CD4-positive, CD25-positive, alpha-beta regulatory T cell (primary cell): ENCODE measurements around the gene STK24. TPM values are rescaled to one million over a fixed set of nuclear protein-coding genes. Genes with fewer than 3 reads are reported as not detected.

Experiments
- ATAC-seq, 2 donors: fragments of 150-1000 bp; cut with Tn5 transposase; one replicate each; pipeline ENCODE4 v1.10.0; 2021; ENCODE audit warnings: low read depth in 2 of 2, moderate number of reproducible peaks in 2 of 2, moderate library complexity in 1 of 2
- DNase-seq, 3 donors: peaks; one replicate each; pipeline versions ENCODE4 v3.0.0 to v3.0.0-alpha.2; 2012 to 2022; ENCODE audit warnings: mixed read lengths in 1 of 3
- H3K27ac ChIP-seq: one replicate; pipeline ENCODE4 v1.7.0; 2013; ENCODE audit warnings: mild to moderate bottlenecking, low read length; ENCODE audit not compliant: insufficient read depth, poor library complexity, severe bottlenecking
- H3K27me3 ChIP-seq: one replicate; pipeline ENCODE4 v1.7.0; 2013; ENCODE audit warnings: low read length; ENCODE audit not compliant: control insufficient read depth, insufficient read depth
- H3K36me3 ChIP-seq: one replicate; pipeline ENCODE4 v1.7.0; 2013; ENCODE audit warnings: mild to moderate bottlenecking, low read length, moderate library complexity; ENCODE audit not compliant: control insufficient read depth, insufficient read depth
- H3K4me1 ChIP-seq: 2 replicates; pipeline ENCODE4 v1.7.0; 2013; ENCODE audit warnings: mild to moderate bottlenecking, low read length; ENCODE audit not compliant: insufficient read depth, control insufficient read depth, poor library complexity, severe bottlenecking
- H3K4me3 ChIP-seq: one replicate; pipeline ENCODE4 v1.7.0; 2013; ENCODE audit warnings: low read depth, mild to moderate bottlenecking, low read length, moderate library complexity
- H3K9me3 ChIP-seq, 2 experiments: 1 replicate in 1 of 2; 2 replicates in 1 of 2; pipeline ENCODE4 v1.7.0; 2013; ENCODE audit warnings: low read length in 2 of 2, mild to moderate bottlenecking in 1 of 2, moderate library complexity in 1 of 2; ENCODE audit not compliant: control insufficient read depth in 2 of 2
- H3K27ac Mint-ChIP-seq, 3 donors: one replicate each; pipeline ENCODE4 v1.8.0; 2020 to 2022; ENCODE audit warnings: mild to moderate bottlenecking in 3 of 3, mixed read lengths in 3 of 3, moderate library complexity in 2 of 3
- H3K27me3 Mint-ChIP-seq: one replicate; pipeline ENCODE4 v1.8.0; 2022; ENCODE audit warnings: mild to moderate bottlenecking, mixed read lengths
- H3K36me3 Mint-ChIP-seq: one replicate; pipeline ENCODE4 v1.8.0; 2020; ENCODE audit warnings: mixed read lengths
- H3K4me1 Mint-ChIP-seq, 4 donors: one replicate each; pipeline ENCODE4 v1.8.0; 2020 to 2022; ENCODE audit warnings: mixed read lengths in 4 of 4, mild to moderate bottlenecking in 1 of 4
- H3K4me3 Mint-ChIP-seq, 4 donors: one replicate each; pipeline ENCODE4 v1.8.0; 2020 to 2022; ENCODE audit warnings: mild to moderate bottlenecking in 4 of 4, mixed read lengths in 4 of 4, moderate library complexity in 3 of 4
- H3K9me3 Mint-ChIP-seq, 7 donors: one replicate each; pipeline ENCODE4 v1.8.0; 2020 to 2022; ENCODE audit warnings: mixed read lengths in 7 of 7, mild to moderate bottlenecking in 3 of 7, moderate library complexity in 2 of 7
- polyA plus RNA-seq, 4 donors: library from polyadenylated mRNA; unstranded; fragments of 300-500 nt; fragmentation: Illumina TruSeq; gene quantifications; one replicate each; pipeline ENCODE4 v1.2.3, GENCODE V29; 2021
- total RNA-seq: library from RNA; stranded (reverse); gene quantifications from one replicate; pipeline ENCODE4 v1.2.3, GENCODE V29; 2022

The STK24 gene
- total and polyA plus RNA-seq, 5 donors from 2014 or later: 26.7 to 141 (median 54.1) TPM

GRCh38 chr13:98484289-98485219 lies 92.4 kb downstream of the STK24 start:
- Histone ChIP-seq H3K4me1 (peaks cover 76% of the 10 kb centered on the region), H3K27me3 (no peaks in the 10 kb centered on the region), H3K27ac (peak overlapping the region; percentile 57), H3K9me3 (no peaks in the 10 kb centered on the region), H3K36me3 (peaks cover 25% of the 10 kb centered on the region), H3K4me3 (peak overlapping the region; percentile 31)
- H3K9me3 Mint-ChIP-seq: no peaks in the 10 kb centered on the region
- peak overlapping the region; percentile 81 to 92 (median 90) for H3K27ac Mint-ChIP-seq
- no peaks in the 10 kb centered on the region for H3K27me3 Mint-ChIP-seq
- peaks cover 10% of the 10 kb centered on the region for H3K36me3 Mint-ChIP-seq
- peaks cover 41 to 86% (median 60%) of the 10 kb centered on the region in 4 donors for H3K4me1 Mint-ChIP-seq
- peak; percentile 64 to 72 for ATAC-seq
- peak overlapping the region; percentile 44 to 71 (median 71) for H3K4me3 Mint-ChIP-seq
- DNase-seq: peak; percentile 7 to 53 (median 42)

DNA sequence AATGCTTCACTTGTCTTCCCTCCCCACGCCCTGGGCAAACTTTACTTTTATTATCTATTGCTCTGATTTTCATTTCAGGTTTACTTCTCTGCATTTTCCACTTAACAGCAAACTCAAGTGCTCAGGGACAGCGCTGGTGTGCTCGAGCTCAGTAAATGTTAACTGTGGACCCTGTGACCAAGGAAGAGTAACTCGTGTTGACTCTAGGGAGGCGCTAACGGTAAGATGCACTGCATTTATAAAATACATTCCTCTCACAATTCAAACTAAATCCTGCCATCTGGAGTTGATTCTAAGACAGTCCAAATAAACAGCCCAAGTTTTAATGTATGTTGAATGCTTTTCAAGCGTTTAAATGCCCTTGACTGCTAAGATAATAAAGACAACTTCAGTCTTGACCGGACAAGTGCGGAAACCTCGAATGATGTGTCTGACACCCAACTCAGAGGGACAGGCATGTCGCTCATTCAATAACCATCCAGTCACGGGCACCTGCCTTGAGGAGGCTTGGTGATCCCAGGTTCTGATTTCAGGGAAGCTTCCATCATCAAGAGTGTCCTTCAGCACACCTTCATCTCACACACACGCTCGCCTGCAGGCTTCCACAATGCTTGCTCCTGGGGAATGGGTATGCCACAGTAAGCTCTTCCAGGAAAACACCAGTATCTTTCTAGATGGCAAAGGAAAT lies 93.2 kb downstream of the STK24 start:
- H3K27me3 ChIP-seq: no peaks in the 10 kb centered on the region
- H3K9me3 ChIP-seq: no peaks in the 10 kb centered on the region
- Mint-ChIP-seq H3K27ac (peak overlapping the region; percentile 18 to 92 (median 81)), H3K27me3 (no peaks in the 10 kb centered on the region), H3K4me1 (peaks cover 40 to 86% (median 62%) of the 10 kb centered on the region in 4 donors), H3K36me3 (peaks cover 10% of the 10 kb centered on the region), H3K4me3 (no peak overlapping the region), H3K9me3 (no peaks in the 10 kb centered on the region)
- no peak overlapping the region for H3K4me3 ChIP-seq
- no peak for ATAC-seq
- DNase-seq: no peak
- H3K27ac ChIP-seq: no peak overlapping the region
- H3K36me3 ChIP-seq: peaks cover 20% of the 10 kb centered on the region
- peaks cover 79% of the 10 kb centered on the region for H3K4me1 ChIP-seq

DNA sequence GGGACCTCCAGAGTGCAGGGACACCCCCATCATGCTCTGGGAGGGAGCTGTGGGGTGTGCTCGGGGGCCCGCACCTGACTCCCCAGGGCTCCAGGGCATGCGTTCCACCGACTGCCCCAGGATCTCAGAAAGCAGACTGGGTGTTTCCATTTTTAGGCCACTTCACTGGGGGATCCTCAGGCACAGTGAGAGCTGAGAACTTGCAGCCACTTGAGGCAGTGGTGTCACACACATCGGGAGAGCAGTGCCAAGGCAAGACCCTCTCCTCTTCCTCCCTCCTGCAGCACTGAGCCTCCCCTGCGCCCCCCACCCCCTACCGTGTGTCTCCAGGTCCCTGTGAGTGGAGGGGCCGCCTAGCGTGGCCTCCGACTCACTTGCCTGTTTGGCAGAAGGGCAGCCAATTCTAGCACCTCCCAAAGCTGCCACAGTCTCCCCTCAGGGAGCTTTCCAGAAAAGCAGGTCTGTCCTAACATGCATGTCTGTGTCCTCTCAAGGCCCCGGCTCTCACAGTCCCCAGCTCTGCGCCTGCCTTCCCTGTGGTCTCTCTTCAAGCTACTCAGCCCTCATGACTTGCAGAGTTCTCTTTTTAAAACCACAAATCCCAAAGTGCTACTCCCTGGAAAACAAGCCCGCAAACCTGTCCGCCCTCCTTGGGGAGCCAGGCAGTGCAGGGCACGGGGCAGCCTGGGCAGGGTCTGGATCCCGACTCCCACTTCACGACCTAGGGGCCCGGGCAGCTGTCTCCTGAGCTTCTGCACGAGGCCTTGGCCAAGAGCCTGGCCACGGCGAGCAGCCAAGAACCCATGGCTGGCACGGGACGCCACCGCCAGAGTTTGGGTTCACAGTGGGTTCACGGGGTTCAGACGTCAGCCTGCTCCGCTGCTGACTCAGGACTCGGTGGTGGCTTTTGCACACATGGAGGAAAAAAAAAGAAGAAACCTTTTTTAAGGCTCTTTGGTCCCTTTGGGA lies 94.1 kb downstream of the STK24 start:
- ATAC-seq (no peak), DNase-seq (no peak)
- Histone ChIP-seq H3K27me3 (no peaks in the 10 kb centered on the region), H3K36me3 (peaks cover 20% of the 10 kb centered on the region), H3K4me3 (no peak overlapping the region), H3K9me3 (no peaks in the 10 kb centered on the region), H3K27ac (peak overlapping the region; percentile 29), H3K4me1 (peaks cover 84% of the 10 kb centered on the region)
- Mint-ChIP-seq H3K9me3 (no peaks in the 10 kb centered on the region), H3K4me3 (peak overlapping the region in 1 of 4 donors; percentile 68), H3K4me1 (peaks cover 34 to 87% (median 63%) of the 10 kb centered on the region in 4 donors), H3K27ac (peak overlapping the region in 1 of 3 donors; percentile 75), H3K36me3 (peaks cover 16% of the 10 kb centered on the region), H3K27me3 (no peaks in the 10 kb centered on the region)

GRCh38 chr13:98480915-98481877 lies 95.7 kb downstream of the STK24 start:
- H3K36me3 ChIP-seq: peaks cover 20% of the 10 kb centered on the region
- peak overlapping the region; percentile 29 for H3K27ac ChIP-seq
- H3K4me1 ChIP-seq: peaks cover 87% of the 10 kb centered on the region
- Mint-ChIP-seq H3K36me3 (peaks cover 19% of the 10 kb centered on the region), H3K27ac (peak overlapping the region; percentile 33 to 64 (median 47)), H3K9me3 (no peaks in the 10 kb centered on the region), H3K4me1 (peaks cover 36 to 87% (median 65%) of the 10 kb centered on the region in 4 donors), H3K27me3 (no peaks in the 10 kb centered on the region), H3K4me3 (peak overlapping the region in 3 of 4 donors; percentile 17 to 73 (median 18))
- H3K4me3 ChIP-seq: no peak overlapping the region
- no peaks in the 10 kb centered on the region for H3K9me3 ChIP-seq
- no peaks in the 10 kb centered on the region for H3K27me3 ChIP-seq
- DNase-seq (no peak), ATAC-seq (no peak)

GRCh38 chr13:98479496-98480003 lies 97.4 kb downstream of the STK24 start:
- H3K4me3 ChIP-seq: no peak overlapping the region
- Mint-ChIP-seq H3K36me3 (peaks cover 20% of the 10 kb centered on the region), H3K9me3 (no peaks in the 10 kb centered on the region), H3K27me3 (no peaks in the 10 kb centered on the region), H3K27ac (peak overlapping the region; percentile 27 to 91 (median 73)), H3K4me3 (no peak overlapping the region), H3K4me1 (peaks cover 26 to 76% (median 54%) of the 10 kb centered on the region in 4 donors)
- H3K9me3 ChIP-seq: no peaks in the 10 kb centered on the region
- H3K27me3 ChIP-seq: no peaks in the 10 kb centered on the region
- ATAC-seq: no peak
- H3K4me1 ChIP-seq: peaks cover 76% of the 10 kb centered on the region
- peaks cover 26% of the 10 kb centered on the region for H3K36me3 ChIP-seq
- DNase-seq: no peak
- peak overlapping the region; percentile 52 for H3K27ac ChIP-seq

GRCh38 chr13:98478189-98479129 lies 98.4 kb downstream of the STK24 start:
- DNase-seq (no peak), ATAC-seq (no peak)
- Histone ChIP-seq H3K4me1 (peaks cover 66% of the 10 kb centered on the region), H3K36me3 (peaks cover 36% of the 10 kb centered on the region), H3K27ac (peak overlapping the region; percentile 78), H3K4me3 (no peak overlapping the region), H3K27me3 (no peaks in the 10 kb centered on the region), H3K9me3 (no peaks in the 10 kb centered on the region)
- Mint-ChIP-seq H3K9me3 (no peaks in the 10 kb centered on the region), H3K4me3 (peak overlapping the region; percentile 14 to 83 (median 66)), H3K27me3 (no peaks in the 10 kb centered on the region), H3K36me3 (peaks cover 25% of the 10 kb centered on the region), H3K4me1 (peaks cover 23 to 72% (median 47%) of the 10 kb centered on the region in 4 donors), H3K27ac (peak overlapping the region; percentile 81 to 91 (median 87))
